Fibroblast of lung (primary cell): ENCODE results near the gene PPP1R9B. TPM values are rescaled to one million over a fixed set of nuclear protein-coding genes. Genes with fewer than 3 reads are reported as not detected.

ENCODE experiments used
- DNase-seq, 2 donors: peaks; one replicate each; pipeline versions ENCODE4 v3.0.0 to v3.0.0-alpha.2; 2010; ENCODE audit warnings: low read depth in 2 of 2
- H2AFZ ChIP-seq: 2 replicates; pipeline ENCODE4 v1.5.1; 2012; ENCODE audit warnings: low read length, control low read depth, inconsistent platforms
- H3K27ac ChIP-seq: 2 replicates; pipeline ENCODE4 v1.5.1; 2011; ENCODE audit warnings: low read length, control low read depth; ENCODE audit not compliant: insufficient read depth
- H3K27me3 ChIP-seq: 2 replicates; pipeline ENCODE4 v1.5.1; 2011; ENCODE audit warnings: mild to moderate bottlenecking, low read length; ENCODE audit not compliant: control insufficient read depth, insufficient read depth
- H3K36me3 ChIP-seq: 2 replicates; pipeline ENCODE4 v1.5.1; 2011; ENCODE audit warnings: low read length; ENCODE audit not compliant: control insufficient read depth, insufficient read depth
- H3K4me1 ChIP-seq: 2 replicates; pipeline ENCODE4 v1.5.1; 2011; ENCODE audit warnings: low read length; ENCODE audit not compliant: control insufficient read depth, insufficient read depth; ENCODE audit errors: extremely low read depth
- H3K4me2 ChIP-seq: 2 replicates; pipeline ENCODE4 v1.5.1; 2011; ENCODE audit warnings: low read length, control low read depth; ENCODE audit not compliant: insufficient read depth; ENCODE audit errors: extremely low read depth
- H3K4me3 ChIP-seq, 4 experiments: fragments of 200-600 bp in 1 of 4; sonication (generic) in 1 of 4; replicated peaks in 1 of 4; 2 replicates each; pipeline ENCODE4 v1.5.1; 2011 to 2016; ENCODE audit warnings: low read length in 4 of 4, low read depth in 3 of 4, mild to moderate bottlenecking in 3 of 4, control low read depth in 2 of 4, inconsistent platforms in 1 of 4, mixed read lengths in 1 of 4; ENCODE audit not compliant: insufficient read depth in 1 of 4; ENCODE audit errors: control extremely low read depth in 1 of 4
- H3K79me2 ChIP-seq: 2 replicates; pipeline ENCODE4 v1.5.1; 2012; ENCODE audit warnings: mild to moderate bottlenecking, low read length, inconsistent platforms; ENCODE audit not compliant: control insufficient read depth, insufficient read depth
- H3K9ac ChIP-seq: 2 replicates; pipeline ENCODE4 v1.5.1; 2011; ENCODE audit warnings: mild to moderate bottlenecking, low read length, control low read depth; ENCODE audit not compliant: insufficient read depth
- H3K9me3 ChIP-seq: 2 replicates; pipeline ENCODE4 v1.5.1; 2012; ENCODE audit warnings: low read depth, low read length; ENCODE audit not compliant: control insufficient read depth, insufficient read depth
- H4K20me1 ChIP-seq: 2 replicates; pipeline ENCODE4 v1.5.1; 2011; ENCODE audit warnings: low read length; ENCODE audit not compliant: control insufficient read depth, insufficient read depth; ENCODE audit errors: extremely low read depth
- CTCF ChIP-seq, 2 donors: IDR thresholded peaks in 1 of 2; conservative IDR thresholded peaks in 1 of 2; 1 replicate in 1 of 2; 2 replicates in 1 of 2; pipeline ENCODE4 v1.5.1; 2011 to 2012; ENCODE audit warnings: low read length in 2 of 2, control low read depth in 1 of 2, inconsistent platforms in 1 of 2, low read depth in 1 of 2, mild to moderate bottlenecking in 1 of 2
- EZH2 ChIP-seq: IDR thresholded peaks from 2 replicates; pipeline ENCODE4 v1.5.1; 2012; ENCODE audit warnings: low read length, control low read depth, mild to moderate bottlenecking; ENCODE audit errors: missing control alignments
- polyA plus RNA-seq, 2 donors: library from polyadenylated mRNA; depleted of rRNA in 1 of 2; stranded (reverse) in 1 of 2; unstranded in 1 of 2; fragments of >200 nt; gene quantifications; 2 replicates each; pipeline ENCODE4 v1.2.1, GENCODE V29; 2011 to 2012; ENCODE audit warnings: missing spikeins in 1 of 2
- total RNA-seq: library from RNA; depleted of rRNA; stranded (reverse); fragments of >200 nt; gene quantifications from 2 replicates; pipeline ENCODE4 v1.2.1, GENCODE V29; 2014

The PPP1R9B gene
- total and polyA plus RNA-seq, 2 donors (not counting 1 experiment from before 2014, with no cell fraction given), result 22.1 to 41.5 TPM

GRCh38 chr17:50185631-50186471, 35.4 kb upstream of the PPP1R9B start:
- H3K4me3 ChIP-seq, result peak overlapping the region in 1 of 4 experiments; percentile 1
- no peak for TF ChIP-seq EZH2
- no peak for TF ChIP-seq CTCF (conservative IDR thresholded peaks at IDR 0.05 in 1 of 2, IDR thresholded peaks at IDR 0.05 in 1 of 2; ENCODE audit: low read depth in 1 of 2, low read length in 2 of 2)
- no peak overlapping the region for H3K9ac ChIP-seq
- peak in 1 of 2 donors; percentile 71 for DNase-seq
- H3K4me1 ChIP-seq, result peaks cover 7% of the 10 kb centered on the region
- H3K27me3 ChIP-seq, result no peaks in the 10 kb centered on the region
- H3K9me3 ChIP-seq, result no peaks in the 10 kb centered on the region
- H4K20me1 ChIP-seq, result peaks cover 4% of the 10 kb centered on the region
- peak overlapping the region; percentile 29 for H3K27ac ChIP-seq
- H3K36me3 ChIP-seq, result peaks cover 66% of the 10 kb centered on the region
- H3K4me2 ChIP-seq, result no peak overlapping the region
- H3K79me2 ChIP-seq, result peaks cover 22% of the 10 kb centered on the region
- no peak overlapping the region for H2AFZ ChIP-seq

- Histone ChIP-seq H3K27ac (peak overlapping the region; percentile 46), H3K4me2 (no peak overlapping the region), H3K27me3 (no peaks in the 10 kb centered on the region), H4K20me1 (peaks cover 1% of the 10 kb centered on the region), H2AFZ (no peak overlapping the region), H3K9me3 (no peaks in the 10 kb centered on the region), H3K4me3 (peak overlapping the region in 1 of 4 experiments; percentile 10), H3K4me1 (peaks cover 7% of the 10 kb centered on the region), H3K9ac (no peak overlapping the region), H3K79me2 (peaks cover 13% of the 10 kb centered on the region), H3K36me3 (peaks cover 55% of the 10 kb centered on the region)
- TF ChIP-seq CTCF (conservative IDR thresholded peaks at IDR 0.05 in 1 of 2, IDR thresholded peaks at IDR 0.05 in 1 of 2; ENCODE audit: low read depth in 1 of 2, low read length in 2 of 2) (no peak), EZH2 (no peak)
- peak; percentile 65 for DNase-seq
Observed at GRCh38 chr17:50184611-50185398, 34.3 kb upstream of the PPP1R9B start.

GRCh38 chr17:50184064-50184463, 33.6 kb upstream of the PPP1R9B start:
- Histone ChIP-seq H4K20me1 (peaks cover 1% of the 10 kb centered on the region), H3K9ac (no peak overlapping the region), H3K36me3 (peaks cover 48% of the 10 kb centered on the region)

More at GRCh38 chr17:50184064-50184463, 33.6 kb upstream of the PPP1R9B start:
- no peaks in the 10 kb centered on the region for H3K9me3 ChIP-seq
- H3K79me2 ChIP-seq, result peaks cover 9% of the 10 kb centered on the region
- H3K27me3 ChIP-seq, result no peaks in the 10 kb centered on the region
- peaks cover 7% of the 10 kb centered on the region for H3K4me1 ChIP-seq
- H3K4me3 ChIP-seq, result no peak overlapping the region
- peak in 1 of 2 donors; percentile 41 for DNase-seq
- H3K4me2 ChIP-seq, result no peak overlapping the region
- no peak for TF ChIP-seq EZH2
- TF ChIP-seq CTCF (conservative IDR thresholded peaks at IDR 0.05 in 1 of 2, IDR thresholded peaks at IDR 0.05 in 1 of 2; ENCODE audit: low read depth in 1 of 2, low read length in 2 of 2), result peak; percentile 25 to 49
- H2AFZ ChIP-seq, result no peak overlapping the region
- peak overlapping the region; percentile 40 for H3K27ac ChIP-seq
